Ascending aorta (tissue), 2 donors: Measurements from ENCODE around the gene PEX10. TPM values are rescaled to one million over a fixed set of nuclear protein-coding genes. Genes with fewer than 3 reads are reported as not detected.

Experiments
- DNase-seq, 2 donors: peaks; one replicate each; pipeline ENCODE4 v3.0.0-alpha.2; 2019; ENCODE audit warnings: low spot score in 2 of 2
- H3K27ac ChIP-seq, 2 donors: fragments of 200-600 bp; sonication (generic); one replicate each; pipeline ENCODE4 v1.5.1; 2016 to 2017; ENCODE audit warnings: mild to moderate bottlenecking in 1 of 2
- H3K27me3 ChIP-seq: fragments of 200-600 bp; sonication (generic); one replicate; pipeline ENCODE4 v1.5.1; 2017
- H3K36me3 ChIP-seq, 2 donors: fragments of 200-600 bp; sonication (generic); one replicate each; pipeline ENCODE4 v1.5.1; 2016
- H3K4me1 ChIP-seq, 2 donors: fragments of 200-600 bp; sonication (generic); one replicate each; pipeline ENCODE4 v1.5.1; 2016 to 2017; ENCODE audit warnings: mild to moderate bottlenecking in 1 of 2
- H3K4me3 ChIP-seq, 2 donors: fragments of 200-600 bp; sonication (generic); one replicate each; pipeline ENCODE4 v1.5.1; 2016 to 2017; ENCODE audit warnings: mild to moderate bottlenecking in 1 of 2
- H3K9me3 ChIP-seq, 2 donors: fragments of 200-600 bp; sonication (generic); one replicate each; pipeline ENCODE4 v1.5.1; 2016
- intact Hi-C: fragments of 100-400 bp; cut with DNase I; formaldehyde crosslinking; loops from one replicate; pipeline ENCODE4 v1.15.1; 2023
- total RNA-seq: library from RNA; depleted of rRNA; stranded (reverse); fragments of >200 nt; gene quantifications from one replicate; pipeline ENCODE4 v1.1.0, GENCODE V29; 2016
- TF ChIP-seq, protein P1 (sequence below), 3 experiments: fragments of 200-600 bp in 2 of 3; fragments of 450-650 bp in 1 of 3; sonication (generic) in 2 of 3; IDR thresholded peaks; one replicate each; pipeline ENCODE4 v1.5.1; 2016 to 2019; ENCODE audit warnings: antibody characterized with exemption in 3 of 3, mild to moderate bottlenecking in 1 of 3, moderate library complexity in 1 of 3

The PEX10 gene
- total RNA-seq, 1 donor from 2014 or later: 26.1 TPM

DNA sequence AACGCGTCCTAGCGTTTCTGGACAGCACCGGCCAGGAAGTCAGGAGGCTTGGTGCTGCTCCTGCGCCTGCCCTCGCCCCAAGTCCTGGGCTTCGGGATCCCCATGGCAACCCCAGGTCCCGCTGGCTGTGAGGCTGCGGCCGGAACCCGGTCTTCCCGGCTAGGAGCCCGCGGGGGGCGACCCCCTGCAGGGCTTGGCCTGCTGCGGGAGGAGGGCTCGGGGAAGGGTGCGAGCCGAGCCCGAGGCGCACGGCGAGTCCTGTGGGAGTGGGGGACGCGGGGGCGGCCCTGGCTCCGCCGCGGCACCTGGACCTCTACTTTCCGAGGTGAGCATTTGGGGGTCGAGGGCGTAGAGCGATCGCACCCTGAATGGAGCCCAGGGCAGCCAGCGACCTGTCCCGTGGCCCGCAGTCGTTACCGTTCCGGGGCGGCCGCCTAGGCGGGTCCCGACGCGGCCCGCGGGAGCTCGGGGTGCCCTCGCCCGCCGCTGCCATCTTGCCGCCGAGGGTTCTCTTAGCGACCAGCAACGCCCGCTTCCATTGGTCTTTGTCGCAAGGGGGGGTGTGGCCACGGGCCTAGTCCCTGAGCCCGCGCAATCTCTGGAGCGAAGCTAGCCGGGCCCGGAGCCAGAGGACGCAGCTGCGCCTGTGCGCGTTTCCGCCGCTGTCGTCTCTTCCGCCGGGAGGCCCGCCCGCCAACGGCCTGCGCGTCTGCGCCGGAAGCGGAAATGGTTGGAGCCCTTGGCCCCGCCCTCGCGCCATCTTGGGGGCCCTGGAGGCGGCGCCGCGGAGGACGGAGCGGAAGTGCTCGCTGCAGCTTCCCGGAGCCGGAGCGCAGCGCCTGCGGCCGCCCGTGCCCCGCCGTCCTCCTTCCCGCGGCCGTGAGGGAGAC, 21.1 kb downstream of the PEX10 start, which contains the start of the genes MORN1 and RER1:
Gene MORN1, minus strand, starts transcription at position 514 of the 890 bp plus-strand sequence. Its CDS starts 21 bp downstream, at position 493.
Gene RER1, plus strand, starts transcription at position 801 of the 890 bp plus-strand sequence. CDS start 3,950 bp downstream, outside the sequence.
- intact Hi-C loops: loop anchor here (1.0 to 2.0 kb wide), 7 partner anchors 10 to 196 kb away; partner anchors contain the start of genes FAAP20, PANK4, PEX10 and PRXL2B
- Histone ChIP-seq H3K4me1 (peaks cover 4 to 18% of the 10 kb centered on the region in 2 donors), H3K36me3 (peaks cover 9 to 18% of the 10 kb centered on the region in 2 donors), H3K9me3 (no peaks in the 10 kb centered on the region), H3K27ac (peak within 1 kb of the TSS; percentile 84 to 86), H3K4me3 (peak within 1 kb of the TSS; percentile 81 to 86), H3K27me3 (no peaks in the 10 kb centered on the region)
- TF ChIP-seq, protein P1, sequence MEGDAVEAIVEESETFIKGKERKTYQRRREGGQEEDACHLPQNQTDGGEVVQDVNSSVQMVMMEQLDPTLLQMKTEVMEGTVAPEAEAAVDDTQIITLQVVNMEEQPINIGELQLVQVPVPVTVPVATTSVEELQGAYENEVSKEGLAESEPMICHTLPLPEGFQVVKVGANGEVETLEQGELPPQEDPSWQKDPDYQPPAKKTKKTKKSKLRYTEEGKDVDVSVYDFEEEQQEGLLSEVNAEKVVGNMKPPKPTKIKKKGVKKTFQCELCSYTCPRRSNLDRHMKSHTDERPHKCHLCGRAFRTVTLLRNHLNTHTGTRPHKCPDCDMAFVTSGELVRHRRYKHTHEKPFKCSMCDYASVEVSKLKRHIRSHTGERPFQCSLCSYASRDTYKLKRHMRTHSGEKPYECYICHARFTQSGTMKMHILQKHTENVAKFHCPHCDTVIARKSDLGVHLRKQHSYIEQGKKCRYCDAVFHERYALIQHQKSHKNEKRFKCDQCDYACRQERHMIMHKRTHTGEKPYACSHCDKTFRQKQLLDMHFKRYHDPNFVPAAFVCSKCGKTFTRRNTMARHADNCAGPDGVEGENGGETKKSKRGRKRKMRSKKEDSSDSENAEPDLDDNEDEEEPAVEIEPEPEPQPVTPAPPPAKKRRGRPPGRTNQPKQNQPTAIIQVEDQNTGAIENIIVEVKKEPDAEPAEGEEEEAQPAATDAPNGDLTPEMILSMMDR (IDR thresholded peaks at IDR 0.05): no peak
- DNase-seq: peak; percentile 94 to 99

DNA sequence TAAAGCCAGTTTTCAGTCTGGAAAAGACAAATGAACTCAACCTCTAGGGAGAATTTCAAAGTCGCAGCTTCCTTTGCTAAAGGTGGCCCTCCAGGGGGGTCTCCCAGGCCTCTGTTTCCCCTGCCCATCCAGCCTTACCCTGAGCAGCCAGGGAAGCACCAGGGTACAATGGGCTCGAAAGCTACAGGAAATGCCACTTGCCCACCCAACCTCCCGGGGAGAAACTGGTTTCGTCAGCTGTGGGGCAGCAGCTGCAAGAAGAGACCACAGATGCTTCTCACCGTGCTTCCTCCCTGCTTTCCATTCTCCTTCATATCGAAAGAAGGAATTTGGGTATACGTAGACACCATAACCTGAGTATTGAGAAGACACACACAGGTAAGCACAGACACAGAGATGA, 22.7 kb downstream of the PEX10 start:
- no peak for DNase-seq
- intact Hi-C loops: loop anchor here (2.0 kb wide), 2 partner anchors 67 to 195 kb away; partner anchors contain the start of gene FAAP20
- Histone ChIP-seq H3K27ac (no peak overlapping the region), H3K4me3 (no peak overlapping the region), H3K36me3 (peaks cover 0 to 3% of the 10 kb centered on the region in 2 donors), H3K9me3 (no peaks in the 10 kb centered on the region), H3K27me3 (no peaks in the 10 kb centered on the region), H3K4me1 (peaks cover 4 to 18% of the 10 kb centered on the region in 2 donors)
- TF ChIP-seq, protein P1 (IDR thresholded peaks at IDR 0.05): no peak

DNA sequence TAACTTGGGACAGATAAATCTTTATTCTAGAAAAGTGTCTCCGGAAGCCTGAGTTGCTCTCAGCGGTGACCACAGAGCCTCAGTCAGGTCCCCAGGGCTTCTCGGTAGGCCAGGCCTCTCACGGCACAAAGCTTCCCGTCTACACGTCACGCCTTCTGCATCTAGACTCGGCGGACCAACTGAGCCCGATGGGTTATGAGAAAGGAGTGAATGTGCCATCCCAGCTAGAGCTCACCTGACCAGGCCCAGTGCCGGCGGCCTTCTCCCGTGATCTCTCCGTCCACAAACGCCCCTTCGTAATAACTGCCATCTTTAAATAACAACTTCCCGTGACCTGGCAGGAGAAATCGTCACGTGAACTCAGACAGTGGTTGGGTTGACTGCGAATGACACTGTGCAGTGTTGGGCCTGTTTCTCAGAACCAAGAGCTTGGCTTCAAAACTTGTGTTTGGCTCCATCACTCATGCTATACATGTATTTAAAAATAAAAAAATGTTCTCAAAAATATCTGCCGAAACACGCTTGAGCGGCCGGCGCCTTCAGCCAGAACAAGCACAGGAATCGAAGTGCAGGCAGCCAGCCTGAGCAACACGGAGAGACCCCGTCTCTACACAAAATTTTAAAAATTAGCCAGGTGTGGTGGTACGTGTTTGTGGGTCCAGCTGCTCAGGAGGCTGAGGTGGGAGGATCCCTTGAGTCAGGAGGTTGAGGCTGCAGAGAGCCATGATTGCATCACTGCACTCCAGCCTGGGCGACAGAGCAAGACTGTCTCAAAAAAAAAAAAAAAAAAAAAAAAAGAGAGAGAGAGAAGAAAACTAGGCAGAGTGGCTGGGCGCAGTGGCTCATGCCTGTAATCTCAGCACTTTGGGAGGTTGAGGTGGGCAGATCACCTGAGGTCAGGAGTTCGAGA, 24.1 kb downstream of the PEX10 start:
- TF ChIP-seq, protein P1 (IDR thresholded peaks at IDR 0.05): no peak
- no peaks in the 10 kb centered on the region for H3K9me3 ChIP-seq
- DNase-seq: no peak
- intact Hi-C loops: no loop called here
- no peak overlapping the region for H3K27ac ChIP-seq
- H3K27me3 ChIP-seq: no peaks in the 10 kb centered on the region
- peaks cover 4 to 17% of the 10 kb centered on the region in 2 donors for H3K4me1 ChIP-seq
- no peak overlapping the region for H3K4me3 ChIP-seq
- H3K36me3 ChIP-seq: no peaks in the 10 kb centered on the region

DNA sequence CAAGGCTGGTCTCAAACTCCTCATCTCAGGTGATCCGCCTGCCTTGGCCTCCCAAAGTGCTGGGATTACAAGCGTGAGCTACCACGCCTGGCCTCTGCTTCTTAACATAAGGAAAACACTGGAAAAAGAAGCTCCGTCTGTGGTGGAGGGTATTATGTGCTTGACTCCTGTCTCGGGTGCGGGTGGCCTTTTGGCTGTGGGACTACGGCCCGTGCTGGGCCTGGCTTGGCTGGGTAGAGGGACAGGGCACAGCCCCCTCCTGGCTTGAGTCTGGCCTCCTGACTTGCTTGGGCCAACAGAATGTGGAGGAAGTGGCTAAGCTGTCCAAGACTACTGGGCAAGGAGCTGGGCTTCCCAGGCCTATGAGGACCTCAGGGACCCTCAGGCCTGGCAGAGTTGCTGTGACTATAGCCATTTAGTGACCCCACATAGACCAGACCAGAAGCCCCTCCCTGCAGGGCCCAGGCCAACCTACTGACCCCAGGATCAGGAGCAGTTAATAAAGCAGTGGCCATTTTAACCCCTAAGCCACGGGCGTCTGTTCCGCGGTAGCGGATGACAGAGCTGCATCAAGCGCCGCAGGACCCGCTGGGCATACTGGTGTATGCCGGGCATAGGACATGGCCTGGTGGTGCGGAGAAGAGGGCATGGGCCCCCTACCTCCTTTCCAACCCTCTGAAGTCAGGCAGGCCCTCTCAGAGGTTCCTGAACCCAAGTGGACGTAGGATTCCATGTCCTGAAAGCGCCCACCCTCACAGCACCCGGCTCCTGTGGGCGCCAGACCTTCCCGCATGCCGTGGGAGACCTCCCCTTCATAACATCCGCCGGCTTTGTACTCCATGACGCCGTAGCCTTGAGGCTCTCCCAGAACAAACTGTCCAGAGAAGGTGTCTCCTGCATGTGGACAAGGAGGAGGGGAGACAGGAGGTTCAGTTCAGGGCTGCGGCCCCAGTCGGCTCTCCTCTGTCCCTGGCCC, 25.4 kb downstream of the PEX10 start:
- Histone ChIP-seq H3K4me3 (no peak overlapping the region), H3K27ac (no peak overlapping the region), H3K27me3 (no peaks in the 10 kb centered on the region), H3K9me3 (no peaks in the 10 kb centered on the region), H3K4me1 (peaks cover 4 to 7% of the 10 kb centered on the region in 2 donors), H3K36me3 (no peaks in the 10 kb centered on the region)
- intact Hi-C loops: no loop called here
- TF ChIP-seq, protein P1 (IDR thresholded peaks at IDR 0.05): no peak
- peak in 1 of 2 donors; percentile 53 for DNase-seq
